GM23338 (cell line): ENCODE results near the gene TNS1. TPM values are rescaled to one million over a fixed set of nuclear protein-coding genes. Genes with fewer than 3 reads are reported as not detected.

Source experiments
- ATAC-seq: fragments of 200-7000 bp; cut with Tn5 transposase; 3 replicates; pipeline ENCODE4 v1.9.1; 2020
- DNase-seq: peaks from one replicate; pipeline ENCODE4 v3.0.0-alpha.2; 2015; ENCODE audit warnings: low spot score
- H2AFZ ChIP-seq: fragments of 200-600 bp; sonication (generic); 2 replicates; pipeline ENCODE4 v1.8.0; 2016; ENCODE audit warnings: antibody characterized with exemption, mild to moderate bottlenecking, moderate library complexity
- H3F3A ChIP-seq: fragments of 200-600 bp; sonication (generic); replicated peaks from 2 replicates; pipeline ENCODE4 v1.8.0; 2017; ENCODE audit warnings: antibody characterized with exemption, mixed run types, low read depth
- H3K27ac ChIP-seq: fragments of 200-600 bp; sonication (generic); 2 replicates; pipeline ENCODE4 v1.6.1; 2016; ENCODE audit warnings: low read depth
- H3K27me3 ChIP-seq: fragments of 200-600 bp; sonication (generic); 2 replicates; pipeline ENCODE4 v1.8.0; 2016; ENCODE audit warnings: mild to moderate bottlenecking, mixed run types, moderate library complexity; ENCODE audit not compliant: insufficient read depth
- H3K36me3 ChIP-seq: fragments of 200-600 bp; sonication (generic); 2 replicates; pipeline ENCODE4 v1.8.0; 2016; ENCODE audit warnings: mild to moderate bottlenecking; ENCODE audit not compliant: insufficient read depth
- H3K4me1 ChIP-seq: fragments of 200-600 bp; sonication (generic); 2 replicates; pipeline ENCODE4 v1.8.0; 2016; ENCODE audit warnings: mild to moderate bottlenecking, moderate library complexity; ENCODE audit not compliant: insufficient read depth
- H3K4me2 ChIP-seq: fragments of 200-600 bp; sonication (generic); 2 replicates; pipeline ENCODE4 v1.7.1; 2017; ENCODE audit warnings: mixed run types
- H3K4me3 ChIP-seq: fragments of 200-600 bp; sonication (generic); 2 replicates; pipeline ENCODE4 v1.6.1; 2016; ENCODE audit warnings: mixed run types
- H3K79me2 ChIP-seq: fragments of 200-600 bp; sonication (generic); replicated peaks from 2 replicates; pipeline ENCODE4 v1.8.0; 2017; ENCODE audit warnings: mild to moderate bottlenecking; ENCODE audit not compliant: insufficient read depth
- H3K9me2 ChIP-seq: fragments of 200-600 bp; sonication (generic); 2 replicates; pipeline ENCODE4 v1.8.0; 2017; ENCODE audit not compliant: insufficient read depth
- H4K20me1 ChIP-seq: fragments of 200-600 bp; sonication (generic); replicated peaks from 2 replicates; pipeline ENCODE4 v1.8.0; 2017; ENCODE audit warnings: mild to moderate bottlenecking; ENCODE audit not compliant: insufficient read depth
- H3K27ac Mint-ChIP-seq: 2 replicates; pipeline ENCODE4 v1.8.0; 2020; ENCODE audit warnings: inconsistent platforms, mild to moderate bottlenecking, moderate library complexity, mixed read lengths
- H3K27me3 Mint-ChIP-seq: 3 replicates; pipeline ENCODE4 v1.8.0; 2022; ENCODE audit warnings: low read depth, mild to moderate bottlenecking, moderate library complexity, mixed read lengths, inconsistent platforms; ENCODE audit not compliant: insufficient read depth, poor library complexity
- H3K36me3 Mint-ChIP-seq: 3 replicates; pipeline ENCODE4 v1.8.0; 2021; ENCODE audit warnings: low read depth, mild to moderate bottlenecking, inconsistent platforms, moderate library complexity, mixed read lengths
- H3K4me1 Mint-ChIP-seq: 3 replicates; pipeline ENCODE4 v1.8.0; 2020; ENCODE audit warnings: mild to moderate bottlenecking, inconsistent platforms, mixed read lengths
- H3K4me3 Mint-ChIP-seq: 3 replicates; pipeline ENCODE4 v1.8.0; 2021; ENCODE audit warnings: moderate library complexity, mild to moderate bottlenecking, inconsistent platforms, mixed read lengths
- H3K9me3 Mint-ChIP-seq: 3 replicates; pipeline ENCODE4 v1.8.0; 2020; ENCODE audit warnings: moderate library complexity, mild to moderate bottlenecking, inconsistent platforms, mixed read lengths
- CREB1 ChIP-seq: fragments of 250-450 bp; sonication (Bioruptor Pico); IDR thresholded peaks from 2 replicates; pipeline ENCODE4 v1.5.0; 2020; ENCODE audit warnings: low read depth, mild to moderate bottlenecking, moderate library complexity
- CTCF ChIP-seq, 2 experiments: fragments of 200-600 bp in 1 of 2; sonication (generic) in 1 of 2; conservative IDR thresholded peaks; 2 replicates each; pipeline versions ENCODE4 v1.5.1 to v1.6.1; 2016 to 2017; ENCODE audit warnings: antibody characterized with exemption in 2 of 2, low read depth in 2 of 2, mild to moderate bottlenecking in 2 of 2, moderate library complexity in 1 of 2
- ETS1 ChIP-seq: IDR thresholded peaks from 2 replicates; pipeline ENCODE4 v1.6.1; 2016; ENCODE audit warnings: antibody characterized with exemption
- EZH2 ChIP-seq: fragments of 200-600 bp; sonication (generic); IDR thresholded peaks from one replicate; pipeline ENCODE4 v1.8.0; 2017; ENCODE audit warnings: antibody characterized with exemption, mild to moderate bottlenecking, low read depth; ENCODE audit not compliant: unreplicated experiment
- EZH2phosphoT487 ChIP-seq: fragments of 200-600 bp; sonication (generic); IDR thresholded peaks from one replicate; pipeline ENCODE4 v1.8.1; 2018; ENCODE audit warnings: antibody characterized with exemption; ENCODE audit not compliant: unreplicated experiment
- POLR2AphosphoS5 ChIP-seq: IDR thresholded peaks from 2 replicates; pipeline ENCODE4 v1.6.1; 2016; ENCODE audit warnings: antibody characterized with exemption, low read depth
- REST ChIP-seq: IDR thresholded peaks from one replicate; pipeline ENCODE4 v1.6.1; 2018; ENCODE audit warnings: antibody characterized with exemption; ENCODE audit not compliant: unreplicated experiment
- STAT1 ChIP-seq: IDR thresholded peaks from one replicate; pipeline ENCODE4 v1.6.1; 2016; ENCODE audit warnings: antibody characterized with exemption; ENCODE audit not compliant: unreplicated experiment
- ZNF114 ChIP-seq: fragments of 250-450 bp; sonication (Bioruptor Pico); IDR thresholded peaks from 2 replicates; pipeline ENCODE4 v1.5.0; 2020; ENCODE audit warnings: mild to moderate bottlenecking, moderate library complexity
- ZNF331 ChIP-seq: fragments of 250-450 bp; sonication (Bioruptor Pico); IDR thresholded peaks from 2 replicates; pipeline ENCODE4 v1.5.0; 2020; ENCODE audit warnings: low read depth, mild to moderate bottlenecking, moderate library complexity
- polyA plus RNA-seq: library from polyadenylated mRNA; unstranded; fragments of >200 nt; fragmentation: Nextera tagmentation; extraction: Ambion mirVana; gene quantifications from 2 replicates; pipeline ENCODE4 v1.2.1, GENCODE V29; 2016
- total RNA-seq: library from RNA; depleted of rRNA; stranded (reverse); fragments of >200 nt; shearing (Covaris generic); gene quantifications from 2 replicates; pipeline ENCODE4 v1.2.3, GENCODE V29; 2014

The TNS1 gene
- total and polyA plus RNA-seq, 2 experiments from 2014 or later: 2.0 to 7.4 TPM

DNA sequence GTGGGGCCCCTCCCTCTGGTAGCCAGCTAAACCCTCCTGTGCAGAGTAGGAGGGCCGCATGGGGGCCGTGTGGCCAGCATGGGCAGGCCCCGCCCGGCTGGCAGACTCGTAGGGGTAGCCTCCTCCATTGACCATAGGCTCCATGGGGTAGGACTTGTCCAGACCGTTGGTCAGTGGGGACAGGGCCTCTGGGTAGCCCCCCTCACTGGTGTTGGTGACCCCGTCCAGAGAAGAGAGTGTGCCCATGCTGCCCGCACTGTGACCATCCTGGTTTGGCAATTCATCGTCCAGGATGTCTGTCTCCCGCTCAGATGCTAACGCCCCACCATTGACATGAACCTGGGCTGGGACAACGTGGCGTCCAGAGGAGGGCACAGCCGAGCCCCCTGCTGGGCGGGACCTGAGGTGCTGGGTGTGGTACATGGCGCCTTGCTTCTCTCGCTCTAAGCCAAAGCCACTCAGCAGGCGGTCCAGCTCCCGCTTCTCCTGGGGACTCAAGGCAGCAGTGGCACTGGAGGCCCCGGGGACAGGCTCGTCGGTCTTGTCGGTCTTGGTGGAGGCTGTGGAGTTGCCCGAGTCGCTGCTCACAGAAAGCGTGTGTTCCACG lies 154.3 kb downstream of the TNS1 start (continued):
- no peak for TF ChIP-seq REST
- no peak for TF ChIP-seq CTCF (conservative IDR thresholded peaks at IDR 0.05; ENCODE audit: low read depth in 2 of 2)
- no peak for TF ChIP-seq ETS1
- TF ChIP-seq ZNF331 (CRISPR knock-in tag): no peak
- no peak for TF ChIP-seq EZH2
- no peak for TF ChIP-seq EZH2phosphoT487

DNA sequence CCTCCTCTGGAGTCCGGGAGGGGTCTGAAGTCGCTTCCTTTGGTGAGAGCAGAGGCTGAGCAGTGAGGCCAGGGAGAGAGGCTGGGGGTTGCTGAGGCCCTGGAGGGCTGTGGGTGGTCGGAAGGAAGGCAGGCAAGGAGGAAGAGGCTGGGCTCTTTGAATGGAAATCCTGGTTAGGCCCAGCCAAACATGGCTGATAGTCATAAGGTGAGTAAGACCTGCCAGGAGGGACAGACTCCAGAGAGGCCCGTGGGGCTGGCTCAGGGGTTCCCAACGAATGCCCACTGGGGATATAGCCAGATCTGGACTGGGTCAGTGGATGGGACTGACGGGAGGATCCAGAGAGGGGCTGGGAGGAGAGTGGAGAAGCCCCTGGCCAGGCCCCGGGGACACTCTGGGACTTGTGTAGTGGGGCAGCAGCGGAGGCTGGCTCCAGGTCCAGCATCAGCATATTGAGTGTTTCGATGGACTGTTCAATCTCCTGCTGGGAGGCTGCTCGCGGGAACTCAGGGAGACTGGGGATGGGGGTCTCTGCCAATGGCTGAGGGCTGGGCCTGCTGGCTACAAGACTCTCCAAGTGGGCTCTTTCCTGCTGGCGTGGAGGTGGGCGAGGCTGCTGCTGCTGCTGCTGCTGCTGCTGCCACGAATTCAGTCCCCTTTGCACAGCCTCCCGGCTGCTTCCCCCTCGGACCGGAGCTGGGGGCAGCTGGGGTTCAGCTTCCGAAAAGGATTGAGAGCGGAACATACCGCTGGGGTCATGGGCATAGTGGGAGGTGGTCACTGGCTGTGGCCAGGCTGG lies 155.0 kb downstream of the TNS1 start:
- Mint-ChIP-seq H3K4me1 (no peaks in the 10 kb centered on the region), H3K36me3 (no peaks in the 10 kb centered on the region), H3K9me3 (no peaks in the 10 kb centered on the region), H3K4me3 (no peak overlapping the region), H3K27me3 (no peaks in the 10 kb centered on the region), H3K27ac (no peak overlapping the region)
- Histone ChIP-seq H3K4me2 (no peak overlapping the region), H3K27me3 (no peaks in the 10 kb centered on the region), H3F3A (no peaks in the 10 kb centered on the region), H3K4me1 (no peaks in the 10 kb centered on the region), H3K27ac (no peak overlapping the region), H3K79me2 (no peaks in the 10 kb centered on the region), H3K4me3 (no peak overlapping the region), H3K36me3 (no peaks in the 10 kb centered on the region), H4K20me1 (no peaks in the 10 kb centered on the region), H2AFZ (no peak overlapping the region), H3K9me2 (0 out of 2 replicates have a peak, but pooled peaks cover 6% of the 10 kb centered on the region)
- DNase-seq (no peak), ATAC-seq (no peak)
- TF ChIP-seq ZNF331 (CRISPR knock-in tag) (no peak), REST (no peak), EZH2 (no peak), POLR2AphosphoS5 (no peak), ETS1 (no peak), ZNF114 (CRISPR knock-in tag) (no peak), STAT1 (no peak), CREB1 (CRISPR knock-in tag) (no peak)
